Neutrophil (primary cell): ENCODE measurements around the gene ALDH3B1.
A peak's percentile ranks its signal among the peaks of the same experiment; 100 is the strongest.

ENCODE experiments used
- H3K27ac ChIP-seq: fragments of 200-600 bp; sonication (generic); 2 replicates; pipeline ENCODE4 v1.5.1; 2016; ENCODE audit warnings: mild to moderate bottlenecking, moderate library complexity
- H3K27me3 ChIP-seq: fragments of 200-600 bp; sonication (generic); 2 replicates; pipeline ENCODE4 v1.6.0; 2016; ENCODE audit warnings: mild to moderate bottlenecking
- H3K36me3 ChIP-seq: fragments of 200-600 bp; sonication (generic); 2 replicates; pipeline ENCODE4 v1.5.1; 2017
- H3K4me1 ChIP-seq, 2 experiments: fragments of 200-600 bp in 1 of 2; sonication (generic) in 1 of 2; 1 replicate in 1 of 2; 2 replicates in 1 of 2; pipeline versions ENCODE4 v1.5.1 to v1.6.1; 2013 to 2016; ENCODE audit warnings: low read depth in 1 of 2, low read length in 1 of 2, mild to moderate bottlenecking in 1 of 2, moderate library complexity in 1 of 2; ENCODE audit not compliant: control insufficient read depth in 1 of 2, insufficient read depth in 1 of 2
- H3K4me3 ChIP-seq, 2 experiments: fragments of 200-600 bp in 1 of 2; sonication (generic) in 1 of 2; 1 replicate in 1 of 2; 2 replicates in 1 of 2; pipeline ENCODE4 v1.5.1; 2013 to 2016; ENCODE audit warnings: low read depth in 1 of 2, low read length in 1 of 2, mild to moderate bottlenecking in 1 of 2, moderate library complexity in 1 of 2
- H3K9me3 ChIP-seq: fragments of 200-600 bp; sonication (generic); 2 replicates; pipeline ENCODE4 v1.5.1; 2016
- CTCF ChIP-seq: fragments of 200-600 bp; sonication (generic); IDR thresholded peaks from 2 replicates; pipeline ENCODE4 v1.5.1; 2016; ENCODE audit warnings: antibody characterized with exemption

The ALDH3B1 gene

DNA sequence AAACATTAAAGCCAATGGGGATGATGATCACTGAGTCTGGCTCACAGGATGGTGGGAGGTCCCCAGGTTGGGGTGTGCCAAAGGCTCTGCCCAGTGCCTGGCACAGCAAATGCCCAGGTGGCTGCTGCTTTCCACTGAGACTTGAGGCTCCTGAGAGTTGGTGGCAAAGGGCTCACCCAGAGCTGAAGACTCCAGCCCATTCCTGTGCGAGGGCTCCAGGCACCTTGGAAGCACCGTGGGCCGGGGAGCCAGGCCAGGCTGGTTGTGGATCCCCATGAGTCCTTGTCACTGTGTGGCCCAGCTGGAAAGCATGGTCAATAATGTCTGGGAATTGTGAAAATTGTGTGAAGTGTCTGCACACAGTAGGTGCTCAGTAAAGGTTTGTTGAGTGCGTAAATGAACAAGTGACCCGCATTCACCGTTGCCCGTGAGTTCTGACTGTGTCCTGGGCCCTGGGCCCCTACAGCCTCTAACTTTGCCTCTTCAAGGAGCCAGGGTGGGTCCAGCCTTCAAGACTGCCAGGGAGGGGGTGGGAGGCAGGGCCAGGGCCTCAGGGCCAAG lies 3.4 kb upstream of the ALDH3B1 start:
- Histone ChIP-seq H3K4me1 (peaks cover 58 to 64% of the 10 kb centered on the region in 2 experiments), H3K36me3 (no peaks in the 10 kb centered on the region), H3K27me3 (no peaks in the 10 kb centered on the region)

DNA sequence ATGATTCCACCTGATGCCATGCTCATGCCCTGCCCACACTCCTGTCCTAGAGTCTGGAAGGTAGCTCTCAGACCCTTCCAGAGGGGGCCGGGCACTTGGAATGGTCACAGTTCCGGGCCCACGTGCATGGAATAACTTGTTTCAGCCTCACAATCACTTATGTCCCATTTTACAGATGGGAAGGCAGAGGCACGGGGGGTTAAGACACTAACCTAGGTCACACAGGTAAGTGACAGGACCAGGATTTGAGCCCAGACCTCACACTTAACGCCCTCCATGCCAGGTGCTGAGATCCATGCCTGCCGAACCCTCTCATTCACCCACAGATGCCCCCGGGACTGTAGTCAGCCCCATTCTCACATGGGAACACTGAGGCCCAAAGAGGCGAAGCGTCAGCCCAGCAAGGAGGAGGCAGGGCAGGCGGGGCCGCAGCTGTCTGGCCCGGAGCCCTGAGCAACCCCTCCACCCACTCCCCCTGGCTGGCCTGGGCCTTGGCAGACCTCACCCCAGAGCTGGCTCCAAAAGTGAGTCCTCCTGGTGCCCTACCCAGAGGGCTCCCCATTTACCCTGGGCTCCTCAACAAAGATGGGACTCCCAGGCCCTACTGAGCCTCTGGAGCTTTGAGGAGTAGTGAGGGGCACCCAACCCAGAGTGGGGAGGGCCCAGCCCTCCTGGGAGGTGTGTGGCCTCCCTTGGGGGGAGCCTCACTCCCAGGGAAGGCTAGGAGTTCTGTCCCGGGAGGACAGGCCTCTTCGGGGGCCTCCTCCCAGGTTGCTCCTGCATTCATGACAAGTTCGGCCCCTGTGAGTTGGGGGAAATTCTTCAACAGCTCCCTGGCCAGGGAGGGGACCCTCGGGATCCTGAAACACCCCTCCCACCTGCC lies 2.4 kb upstream of the ALDH3B1 start:
- no peak for TF ChIP-seq CTCF
- peaks cover 58 to 64% of the 10 kb centered on the region in 2 experiments for H3K4me1 ChIP-seq
- no peaks in the 10 kb centered on the region for H3K27me3 ChIP-seq
- H3K4me3 ChIP-seq: no peak overlapping the region
- H3K27ac ChIP-seq: no peak overlapping the region
- H3K9me3 ChIP-seq: no peaks in the 10 kb centered on the region
- no peaks in the 10 kb centered on the region for H3K36me3 ChIP-seq

More for the DNA sequence above, 3.4 kb upstream of the ALDH3B1 start:
- Histone ChIP-seq H3K9me3 (no peaks in the 10 kb centered on the region), H3K27ac (no peak overlapping the region), H3K4me3 (no peak overlapping the region)
- TF ChIP-seq CTCF: no peak

GRCh38 chr11:68008381-68009337 lies 1.5 kb upstream of the ALDH3B1 start:
- no peak for TF ChIP-seq CTCF
- H3K4me1 ChIP-seq: peaks cover 62 to 66% of the 10 kb centered on the region in 2 experiments
- H3K27me3 ChIP-seq: no peaks in the 10 kb centered on the region
- peak overlapping the region; percentile 95 for H3K27ac ChIP-seq
- peaks cover 2% of the 10 kb centered on the region for H3K36me3 ChIP-seq
- no peaks in the 10 kb centered on the region for H3K9me3 ChIP-seq
- H3K4me3 ChIP-seq: no peak overlapping the region

- H3K27ac ChIP-seq: peak overlapping the region; percentile 95
- peak overlapping the region; percentile 74 to 78 for H3K4me3 ChIP-seq
- peaks cover 4% of the 10 kb centered on the region for H3K36me3 ChIP-seq
- H3K9me3 ChIP-seq: no peaks in the 10 kb centered on the region
- H3K4me1 ChIP-seq: peaks cover 65 to 68% of the 10 kb centered on the region in 2 experiments
- H3K27me3 ChIP-seq: no peaks in the 10 kb centered on the region
- no peak for TF ChIP-seq CTCF
These were observed 587 bp upstream of the ALDH3B1 start for GRCh38 chr11:68009391-68010089.
